ENCODE measurements around the gene MEN1. TPM values are rescaled to one million over a fixed set of nuclear protein-coding genes. Genes with fewer than 3 reads are reported as not detected.

Gene MEN1
- total RNA-seq, 2 donors from 2014 or later, result 44.5 to 48.7 TPM

- H3K4me1 Mint-ChIP-seq, result no peaks in the 10 kb centered on the region
- no peaks in the 10 kb centered on the region for H3K27me3 Mint-ChIP-seq (ENCODE audit: insufficient read depth)
- Histone ChIP-seq H3K27ac (ENCODE audit: low read depth, low read length) (no peak overlapping the region), H3K27me3 (ENCODE audit: control insufficient read depth, insufficient read depth, low read length, poor library complexity, severe bottlenecking) (no peaks in the 10 kb centered on the region), H3K4me1 (ENCODE audit: control insufficient read depth, insufficient read depth, low read length) (no peaks in the 10 kb centered on the region), H3K9me3 (ENCODE audit: control insufficient read depth, low read length) (no peaks in the 10 kb centered on the region), H3K36me3 (ENCODE audit: control insufficient read depth, insufficient read depth, low read length) (no peaks in the 10 kb centered on the region), H3K9ac (ENCODE audit: extremely low read depth, low read length, poor library complexity, severe bottlenecking) (no peak overlapping the region), H3K4me3 (ENCODE audit: low read length) (no peak overlapping the region)
- peaks cover 5% of the 10 kb centered on the region for H3K36me3 Mint-ChIP-seq (ENCODE audit: low read depth)
- H3K4me3 Mint-ChIP-seq, result no peak overlapping the region
- H3K27ac Mint-ChIP-seq, result no peak overlapping the region
- H3K9me3 Mint-ChIP-seq, result no peaks in the 10 kb centered on the region
- 94 to 100% methylated on average over 4 to 12 of the region's 12 CpGs for WGBS, 2 experiments (ENCODE audit: insufficient coverage in 1 of 2, insufficient read length in 1 of 2)
- no peak for TF ChIP-seq CTCF (conservative IDR thresholded peaks at IDR 0.05)
- no peak for DNase-seq
Observed at GRCh38 chr11:64833198-64833502, 22.8 kb upstream of the MEN1 start.

- Mint-ChIP-seq H3K4me1 (no peaks in the 10 kb centered on the region), H3K27me3 (ENCODE audit: insufficient read depth) (no peaks in the 10 kb centered on the region), H3K36me3 (ENCODE audit: low read depth) (peaks cover 10% of the 10 kb centered on the region), H3K27ac (no peak overlapping the region), H3K9me3 (no peaks in the 10 kb centered on the region), H3K4me3 (no peak overlapping the region)
- Histone ChIP-seq H3K27ac (ENCODE audit: low read depth, low read length) (no peak overlapping the region), H3K9ac (ENCODE audit: extremely low read depth, low read length, poor library complexity, severe bottlenecking) (no peak overlapping the region), H3K4me1 (ENCODE audit: control insufficient read depth, insufficient read depth, low read length) (no peaks in the 10 kb centered on the region), H3K9me3 (ENCODE audit: control insufficient read depth, low read length) (no peaks in the 10 kb centered on the region), H3K4me3 (ENCODE audit: low read length) (no peak overlapping the region), H3K36me3 (ENCODE audit: control insufficient read depth, insufficient read depth, low read length) (no peaks in the 10 kb centered on the region), H3K27me3 (ENCODE audit: control insufficient read depth, insufficient read depth, low read length, poor library complexity, severe bottlenecking) (no peaks in the 10 kb centered on the region)
- 95% methylated on average over 21 of the region's 21 CpGs for WGBS, 2 experiments (ENCODE audit: insufficient coverage in 1 of 2, insufficient read length in 1 of 2)
- DNase-seq, result no peak
- TF ChIP-seq CTCF (conservative IDR thresholded peaks at IDR 0.05), result no peak
Observed at GRCh38 chr11:64832467-64833197, 22.3 kb upstream of the MEN1 start.

GRCh38 chr11:64831411-64831891 is 21.1 kb upstream of the MEN1 start:
- H3K9me3 ChIP-seq (ENCODE audit: control insufficient read depth, low read length), result no peaks in the 10 kb centered on the region
- no peak overlapping the region for H3K9ac ChIP-seq (ENCODE audit: extremely low read depth, low read length, poor library complexity, severe bottlenecking)
- H3K4me3 Mint-ChIP-seq, result no peak overlapping the region
- no peaks in the 10 kb centered on the region for H3K27me3 Mint-ChIP-seq (ENCODE audit: insufficient read depth)
- no peak overlapping the region for H3K27ac Mint-ChIP-seq
- H3K4me3 ChIP-seq (ENCODE audit: low read length), result no peak overlapping the region
- no peak for TF ChIP-seq CTCF (conservative IDR thresholded peaks at IDR 0.05)
- 95 to 96% methylated on average over 20 to 24 of the region's 24 CpGs for WGBS, 2 experiments (ENCODE audit: insufficient coverage in 1 of 2, insufficient read length in 1 of 2)
- no peaks in the 10 kb centered on the region for H3K36me3 ChIP-seq (ENCODE audit: control insufficient read depth, insufficient read depth, low read length)
- H3K4me1 ChIP-seq (ENCODE audit: control insufficient read depth, insufficient read depth, low read length), result no peaks in the 10 kb centered on the region
- no peak overlapping the region for H3K27ac ChIP-seq (ENCODE audit: low read depth, low read length)
- H3K27me3 ChIP-seq (ENCODE audit: control insufficient read depth, insufficient read depth, low read length, poor library complexity, severe bottlenecking), result no peaks in the 10 kb centered on the region
- DNase-seq, result no peak
- H3K36me3 Mint-ChIP-seq (ENCODE audit: low read depth), result peaks cover 14% of the 10 kb centered on the region
- H3K9me3 Mint-ChIP-seq, result no peaks in the 10 kb centered on the region
- no peaks in the 10 kb centered on the region for H3K4me1 Mint-ChIP-seq

Measured in endodermal cell (in vitro differentiated cells).